GM18873 (cell line): ENCODE data around the gene DMXL2.
"Not testable (repeated sequence)": the region's sequence is repeated elsewhere in the genome, so short reads cannot be mapped to it uniquely, and the experiment has no call there.

Experiments
- ATAC-seq: cut with Tn5 transposase; IDR thresholded peaks from one replicate; pipeline ENCODE4 v1.9.1; 2021; ENCODE audit warnings: mild to moderate bottlenecking, moderate library complexity, moderate number of reproducible peaks; ENCODE audit not compliant: unreplicated experiment, low FRiP score

Gene DMXL2

GRCh38 chr15:51577636-51578304 lies 44.8 kb downstream of the DMXL2 start:
- no peak for ATAC-seq

GRCh38 chr15:51576911-51577500 lies 45.6 kb downstream of the DMXL2 start:
- no peak for ATAC-seq

GRCh38 chr15:51576286-51576850 lies 46.2 kb downstream of the DMXL2 start:
- no peak for ATAC-seq

DNA sequence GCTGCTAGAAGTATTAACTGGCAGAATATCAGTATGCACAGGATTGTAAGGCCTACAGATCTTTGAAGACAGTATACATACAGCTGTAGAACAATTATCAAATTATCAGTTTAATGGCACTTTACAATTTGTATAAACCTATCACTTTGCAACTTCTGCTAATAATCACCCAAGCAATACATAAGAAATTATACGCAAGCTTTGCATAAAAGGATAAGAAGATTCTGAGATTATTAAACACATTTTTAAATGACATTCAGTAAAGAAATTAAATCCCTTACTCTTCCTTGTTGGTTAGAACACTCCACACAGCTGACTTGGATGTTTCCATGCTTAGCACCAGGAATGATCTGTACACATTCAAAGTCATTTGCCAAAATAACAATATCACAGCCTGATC lies 46.8 kb downstream of the DMXL2 start:
- no peak for ATAC-seq

DNA sequence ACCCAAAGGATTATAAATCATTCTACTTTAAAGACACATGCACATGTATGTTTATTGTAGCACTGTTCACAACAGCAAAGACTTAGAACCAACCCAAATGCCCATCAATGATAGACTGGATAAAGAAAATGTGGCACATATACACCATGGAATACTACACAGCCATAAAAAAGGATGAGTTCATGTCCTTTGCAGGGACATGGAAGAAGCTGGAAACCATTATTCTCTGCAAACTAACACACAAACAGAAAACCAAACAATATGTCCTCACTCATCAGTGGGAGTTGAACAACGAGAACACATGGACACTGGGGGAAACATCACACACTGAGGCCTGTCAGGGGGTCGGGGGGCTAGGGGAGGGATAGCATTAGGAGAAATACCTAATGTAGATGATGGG lies 49.2 kb downstream of the DMXL2 start:
- ATAC-seq: not testable (repeated sequence)

DNA sequence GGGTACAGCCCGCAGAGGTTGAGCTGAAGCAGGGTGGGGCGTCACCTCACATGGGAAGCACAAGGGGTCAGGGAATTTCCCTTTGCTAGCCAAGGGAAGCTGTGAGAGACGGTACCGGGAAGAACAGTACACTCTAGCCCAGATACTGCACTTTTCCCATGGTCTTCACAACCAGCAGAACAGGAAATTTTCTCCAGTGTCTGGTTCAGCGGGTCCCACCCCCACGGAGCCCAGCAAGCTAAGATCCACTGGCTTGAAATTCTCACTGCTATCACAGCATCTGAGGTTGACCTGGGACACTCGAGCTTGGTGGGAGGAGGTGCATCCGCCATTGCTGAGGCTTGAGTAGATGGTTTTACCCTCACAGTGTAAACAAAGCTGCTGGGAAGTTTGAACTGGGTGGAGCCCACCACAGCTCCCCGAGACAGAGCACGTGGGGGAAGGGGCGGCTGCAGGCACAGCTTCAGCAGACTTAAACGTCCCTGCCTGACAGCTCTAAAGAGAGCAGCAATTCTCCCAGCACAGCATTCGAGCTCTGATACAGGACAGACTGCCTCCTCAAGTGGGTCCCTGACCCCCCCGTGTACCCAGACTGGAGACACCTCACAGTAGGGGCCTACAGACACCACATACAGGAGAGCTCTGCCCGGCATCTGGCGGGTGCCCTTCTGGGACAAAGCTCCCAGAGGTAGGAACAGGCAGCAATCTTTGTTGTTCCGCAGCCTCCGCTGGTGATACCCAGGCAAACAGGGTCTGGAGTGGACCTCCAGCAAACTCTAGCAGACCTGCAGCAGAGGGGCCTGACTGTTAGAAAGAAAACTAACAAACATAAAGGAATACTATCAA lies 53.4 kb downstream of the DMXL2 start:
- not testable (repeated sequence) for ATAC-seq

GRCh38 chr15:51561271-51561670 lies 61.3 kb downstream of the DMXL2 start:
- no peak for ATAC-seq

DNA sequence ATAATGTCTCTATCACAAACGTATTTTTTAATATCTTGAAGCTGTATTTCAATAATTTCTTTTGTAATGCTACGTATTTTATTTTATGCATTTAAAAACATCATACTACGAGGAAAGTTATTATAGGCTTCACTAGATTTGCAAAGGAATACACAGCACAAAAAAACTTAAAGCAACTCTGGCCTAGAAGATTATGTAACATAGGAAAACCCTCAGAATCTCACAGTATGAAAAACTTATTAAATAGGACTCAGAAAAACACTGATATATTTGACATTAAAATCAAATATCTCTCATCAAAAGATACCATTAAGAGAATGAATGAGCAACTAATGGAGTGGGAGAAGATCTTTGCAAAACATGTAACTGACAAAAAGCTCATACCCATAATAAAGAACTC lies 63.7 kb downstream of the DMXL2 start:
- ATAC-seq: no peak

GRCh38 chr15:51558411-51558810 lies 64.2 kb downstream of the DMXL2 start:
- no peak for ATAC-seq

DNA sequence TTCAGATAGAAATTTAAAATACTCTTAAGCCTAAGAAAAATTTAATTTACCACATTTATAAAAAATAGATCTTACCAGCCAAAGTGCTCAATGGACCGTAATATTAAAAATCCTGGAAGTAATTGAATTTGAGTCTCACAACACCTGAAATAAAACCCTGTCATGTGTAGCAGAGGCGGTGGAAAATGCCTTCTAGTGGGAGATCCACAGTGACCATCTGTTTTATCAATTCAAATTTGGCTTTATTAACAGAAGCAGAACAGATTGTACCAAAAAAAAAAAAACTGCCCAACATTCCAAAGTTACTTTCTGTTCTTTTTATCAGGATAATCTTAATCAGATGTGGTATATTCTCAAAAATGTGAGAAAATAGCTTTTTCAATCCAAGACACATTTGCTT lies 71.7 kb downstream of the DMXL2 start:
- no peak for ATAC-seq

DNA sequence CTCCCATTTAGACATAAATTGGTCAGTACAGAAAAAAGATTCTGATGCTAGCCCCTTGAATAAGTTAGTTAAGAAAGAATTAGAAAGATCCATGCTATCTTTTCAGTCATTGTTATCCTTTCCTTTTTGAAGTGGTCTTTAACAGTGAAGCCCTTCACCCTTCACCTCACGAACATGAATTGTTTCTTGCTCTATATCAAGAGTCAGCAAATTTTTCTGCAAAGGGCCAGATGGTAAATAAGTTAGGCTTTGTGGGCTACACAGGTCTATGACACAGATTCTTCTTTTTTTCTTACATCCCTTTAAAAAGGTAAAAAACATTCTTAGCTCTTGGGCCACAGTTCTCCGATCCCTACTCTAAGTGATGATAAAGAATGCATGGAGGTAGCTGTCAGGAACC lies 74.9 kb downstream of the DMXL2 start:
- ATAC-seq: no peak

GRCh38 chr15:51536965-51537574 lies 85.5 kb downstream of the DMXL2 start:
- no peak for ATAC-seq

DNA sequence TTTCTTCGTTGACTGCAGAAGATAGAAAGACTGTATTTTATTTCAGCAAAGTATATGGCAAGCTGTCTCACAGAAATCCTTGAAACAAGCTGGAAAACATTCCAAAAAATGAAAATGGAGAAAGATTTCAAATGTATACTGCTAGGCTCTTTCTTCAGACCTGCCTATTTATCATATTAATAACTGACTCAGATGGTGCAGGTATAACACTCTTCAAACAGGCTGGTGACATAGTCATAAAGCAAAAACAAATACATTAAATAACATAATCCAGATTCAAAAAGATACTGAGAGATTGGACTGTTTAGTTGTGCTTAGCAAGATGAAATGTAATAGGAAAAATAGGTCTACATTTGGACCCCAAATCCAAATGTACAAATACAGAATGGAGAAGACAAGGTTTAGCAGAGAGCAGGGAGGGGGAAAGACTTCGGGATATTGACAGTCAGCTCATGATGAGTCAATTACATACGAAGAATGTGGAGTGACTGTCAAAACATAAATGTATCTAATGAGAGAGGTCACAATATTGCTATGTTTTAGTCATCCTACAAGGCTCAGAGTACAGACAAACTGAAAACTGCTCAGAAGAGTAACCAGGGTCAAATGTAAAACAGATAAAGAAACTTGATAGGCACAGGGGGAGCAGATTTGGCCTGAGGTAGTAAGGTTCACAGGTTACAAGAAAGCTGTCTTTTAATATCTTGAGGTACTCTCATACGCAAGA lies 88.7 kb downstream of the DMXL2 start:
- no peak for ATAC-seq

- ATAC-seq: no peak
Observed at GRCh38 chr15:51526955-51527354, 95.6 kb downstream of the DMXL2 start.

DNA sequence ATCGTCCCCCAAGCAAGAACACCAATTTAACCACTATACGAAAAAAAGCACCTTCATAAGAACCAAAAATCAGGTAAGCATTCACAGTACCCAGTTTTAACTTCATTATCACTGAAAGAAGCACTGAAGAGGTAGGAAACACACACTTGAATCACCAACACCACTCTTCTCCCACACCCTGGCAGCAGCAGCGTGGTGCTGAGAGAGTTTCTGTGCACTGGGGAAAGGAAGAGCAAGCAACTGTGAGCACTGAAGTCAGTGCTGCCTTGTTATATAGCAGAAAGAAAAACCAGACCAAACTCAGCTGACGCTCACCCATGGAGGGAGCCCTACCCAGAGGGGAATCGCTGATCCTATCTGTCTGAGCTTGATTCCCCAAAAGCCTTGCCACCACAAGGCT lies 98.2 kb downstream of the DMXL2 start:
- ATAC-seq: no peak

GRCh38 chr15:51516291-51516690 lies 106.3 kb downstream of the DMXL2 start:
- ATAC-seq: no peak

DNA sequence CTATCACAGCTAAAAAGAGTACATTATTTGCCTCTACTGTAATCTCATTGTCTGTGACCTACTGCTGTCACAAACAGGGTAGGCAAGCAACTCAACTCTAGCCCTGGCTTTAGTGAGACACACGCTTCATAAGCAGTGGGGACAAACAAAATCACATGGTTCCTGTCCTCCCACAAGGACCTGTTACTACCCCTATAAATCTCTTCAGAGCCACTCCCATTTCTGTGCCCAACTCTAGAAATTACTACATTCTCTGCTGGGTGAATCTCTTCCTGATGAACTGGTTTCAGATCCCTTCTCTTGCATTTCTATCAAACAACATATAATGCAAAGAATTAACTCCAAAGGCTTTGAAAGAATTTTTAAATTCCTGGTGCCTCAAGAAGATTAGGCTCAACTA lies 117.3 kb downstream of the DMXL2 start:
- ATAC-seq: no peak

- no peak for ATAC-seq
Observed at GRCh38 chr15:51503003-51503402, 119.6 kb downstream of the DMXL2 start.

- ATAC-seq: no peak
Observed at GRCh38 chr15:51499379-51499976, 123.1 kb downstream of the DMXL2 start.

DNA sequence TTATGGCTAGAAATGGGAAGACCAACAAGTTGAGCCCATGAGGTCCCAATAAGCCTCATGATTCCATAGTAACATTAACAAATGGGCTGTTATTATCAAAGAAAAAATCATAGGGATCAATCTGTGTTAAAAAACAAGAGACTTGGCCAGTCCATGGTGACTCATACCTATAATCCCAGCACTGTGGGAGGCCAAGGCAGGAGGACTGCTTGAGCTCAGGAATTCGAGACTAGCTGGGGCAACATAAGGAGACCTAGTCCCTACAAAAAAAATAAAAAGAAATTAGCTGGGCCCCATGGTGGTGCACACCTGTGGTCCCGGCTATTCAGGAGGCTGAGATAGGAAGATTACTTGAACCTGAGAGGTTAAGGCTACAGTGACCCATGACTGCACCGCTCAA lies 124.8 kb downstream of the DMXL2 start:
- ATAC-seq: no peak
